ENCODE results near the gene PLAAT2. TPM values are rescaled to one million over a fixed set of nuclear protein-coding genes. Genes with fewer than 3 reads are reported as not detected.
A peak's percentile ranks its signal among the peaks of the same experiment; 100 is the strongest.
"Not testable (repeated sequence)": the region's sequence is repeated elsewhere in the genome, so short reads cannot be mapped to it uniquely, and the experiment has no call there.

Gene PLAAT2
- total RNA-seq, 1 donor from 2014 or later, result not detected

- no peaks in the 10 kb centered on the region for H3K4me1 Mint-ChIP-seq (ENCODE audit: low read depth)
- no peak for TF ChIP-seq CTCF (IDR thresholded peaks at IDR 0.05)
- H3K36me3 Mint-ChIP-seq (ENCODE audit: low read depth), result peaks cover 29% of the 10 kb centered on the region
- no peak for DNase-seq (ENCODE audit: low spot score)
- H3K27me3 Mint-ChIP-seq (ENCODE audit: low read depth), result peaks cover 4% of the 10 kb centered on the region
- H3K9me3 Mint-ChIP-seq (ENCODE audit: low read depth), result peaks cover 7% of the 10 kb centered on the region
- H3K27ac Mint-ChIP-seq (ENCODE audit: unreplicated experiment), result no peak overlapping the region
- no peak overlapping the region for H3K4me3 Mint-ChIP-seq (ENCODE audit: unreplicated experiment)
Observed at GRCh38 chr11:63586451-63587166, 23.4 kb upstream of the PLAAT2 start.

DNA sequence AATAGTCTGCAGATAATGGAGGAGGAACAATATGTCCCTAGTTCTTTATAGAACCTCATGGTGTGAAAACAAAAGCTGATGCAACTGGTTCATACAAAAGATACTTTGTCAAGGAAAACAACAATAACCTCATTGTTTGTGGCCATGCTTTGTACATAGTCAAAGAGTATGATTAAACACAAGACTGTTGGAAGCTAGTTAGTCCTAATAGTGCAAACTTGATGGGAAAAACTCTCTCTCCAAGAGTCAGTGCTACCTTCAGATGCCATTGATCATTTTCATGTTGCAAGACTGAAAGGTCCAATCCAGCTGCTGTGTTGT, 20.1 kb upstream of the PLAAT2 start:
- TF ChIP-seq CTCF (IDR thresholded peaks at IDR 0.05), result no peak
- H3K27ac Mint-ChIP-seq (ENCODE audit: unreplicated experiment), result no peak overlapping the region

DNA sequence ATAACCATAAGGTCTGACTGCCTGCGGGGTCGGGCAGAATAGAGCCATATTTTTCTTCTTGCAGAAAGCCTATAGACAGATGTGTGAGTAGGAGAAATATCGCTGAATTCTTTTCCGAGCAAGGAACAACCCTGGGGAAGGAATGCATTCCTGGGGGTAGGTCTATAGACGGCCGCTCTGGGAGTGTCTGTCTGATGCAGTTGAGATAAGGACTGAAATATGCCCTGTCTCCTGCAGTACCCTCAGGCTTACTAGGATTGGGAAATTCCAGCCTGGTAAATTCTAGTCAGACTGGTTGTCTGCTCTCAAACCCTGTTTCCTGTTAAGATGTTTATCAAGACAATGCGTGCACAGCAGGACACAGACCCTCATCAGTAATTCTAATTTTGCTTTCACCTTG, 18.0 kb upstream of the PLAAT2 start:
- H3K27ac Mint-ChIP-seq (ENCODE audit: unreplicated experiment), result not testable (repeated sequence)

More for the DNA sequence above, 20.1 kb upstream of the PLAAT2 start:
- no peak for DNase-seq (ENCODE audit: low spot score)
- peaks cover 22% of the 10 kb centered on the region for H3K9me3 Mint-ChIP-seq (ENCODE audit: low read depth)
- H3K27me3 Mint-ChIP-seq (ENCODE audit: low read depth), result no peaks in the 10 kb centered on the region
- peaks cover 36% of the 10 kb centered on the region for H3K36me3 Mint-ChIP-seq (ENCODE audit: low read depth)
- no peak overlapping the region for H3K4me3 Mint-ChIP-seq (ENCODE audit: unreplicated experiment)
- H3K4me1 Mint-ChIP-seq (ENCODE audit: low read depth), result no peaks in the 10 kb centered on the region

GRCh38 chr11:63578882-63579281, 15.7 kb upstream of the PLAAT2 start:
- H3K27ac Mint-ChIP-seq (ENCODE audit: unreplicated experiment); H3K4me3 Mint-ChIP-seq (ENCODE audit: unreplicated experiment); H3K27me3 Mint-ChIP-seq (ENCODE audit: low read depth); DNase-seq (ENCODE audit: low spot score): not testable (repeated sequence)
- Mint-ChIP-seq H3K36me3 (ENCODE audit: low read depth) (peaks cover 35% of the 10 kb centered on the region), H3K4me1 (ENCODE audit: low read depth) (peaks cover 13% of the 10 kb centered on the region), H3K9me3 (ENCODE audit: low read depth) (peaks cover 22% of the 10 kb centered on the region)

More for the DNA sequence above, 18.0 kb upstream of the PLAAT2 start:
- Mint-ChIP-seq H3K9me3 (ENCODE audit: low read depth) (peaks cover 22% of the 10 kb centered on the region), H3K36me3 (ENCODE audit: low read depth) (peaks cover 33% of the 10 kb centered on the region)
- H3K4me1 Mint-ChIP-seq (ENCODE audit: low read depth); H3K4me3 Mint-ChIP-seq (ENCODE audit: unreplicated experiment); H3K27me3 Mint-ChIP-seq (ENCODE audit: low read depth); DNase-seq (ENCODE audit: low spot score): not testable (repeated sequence)

- DNase-seq (ENCODE audit: low spot score), result no peak
- Mint-ChIP-seq H3K4me3 (ENCODE audit: unreplicated experiment) (peak overlapping the region; percentile 58), H3K4me1 (ENCODE audit: low read depth) (peaks cover 14% of the 10 kb centered on the region)
Observed at GRCh38 chr11:63574856-63575602, 11.8 kb upstream of the PLAAT2 start.

More at GRCh38 chr11:63574856-63575602, 11.8 kb upstream of the PLAAT2 start:
- H3K9me3 Mint-ChIP-seq (ENCODE audit: low read depth), result peaks cover 3% of the 10 kb centered on the region
- TF ChIP-seq CTCF (IDR thresholded peaks at IDR 0.05), result no peak
- H3K27ac Mint-ChIP-seq (ENCODE audit: unreplicated experiment), result peak overlapping the region; percentile 79
- H3K36me3 Mint-ChIP-seq (ENCODE audit: low read depth), result peaks cover 24% of the 10 kb centered on the region
- peaks cover 3% of the 10 kb centered on the region for H3K27me3 Mint-ChIP-seq (ENCODE audit: low read depth)

All from chondrocyte (in vitro differentiated cells).